H1 (cell line): ENCODE data around the gene ALG14. TPM values are rescaled to one million over a fixed set of nuclear protein-coding genes. Genes with fewer than 3 reads are reported as not detected.

Experiments used
- GABPA ChIP-seq: IDR thresholded peaks from 2 replicates; pipeline ENCODE4 v1.6.1; 2011; ENCODE audit warnings: mild to moderate bottlenecking, low read length, moderate library complexity, borderline replicate concordance; ENCODE audit not compliant: insufficient read depth
- HDAC6 ChIP-seq: IDR thresholded peaks from one replicate; pipeline ENCODE4 v1.7.1; 2012; ENCODE audit warnings: low read depth, mild to moderate bottlenecking, inconsistent platforms, low read length, moderate library complexity
- POLR2A ChIP-seq, 2 experiments: IDR thresholded peaks; 1 replicate in 1 of 2; 2 replicates in 1 of 2; pipeline ENCODE4 v1.6.1; 2011; ENCODE audit warnings: low read depth in 2 of 2, low read length in 2 of 2, mild to moderate bottlenecking in 2 of 2; ENCODE audit errors: control extremely low read depth in 1 of 2
- RFX5 ChIP-seq: IDR thresholded peaks from 2 replicates; pipeline ENCODE4 v1.6.1; 2011; ENCODE audit warnings: low read depth, low read length, improper control_type of control experiment, borderline replicate concordance
- SAP30 ChIP-seq: fragments of 300-600 bp; sonication (generic); IDR thresholded peaks from 2 replicates; pipeline ENCODE4 v1.7.1; 2012; ENCODE audit warnings: low read length, moderate library complexity, mild to moderate bottlenecking, inconsistent platforms; ENCODE audit not compliant: insufficient read depth, insufficient replicate concordance
- TAF1 ChIP-seq: IDR thresholded peaks from 2 replicates; pipeline ENCODE4 v1.6.1; 2011; ENCODE audit warnings: mild to moderate bottlenecking, low read depth, low read length
- TAF7 ChIP-seq: optimal IDR thresholded peaks from 2 replicates; pipeline ENCODE3; 2011; ENCODE audit warnings: low read depth, mild to moderate bottlenecking, inconsistent platforms, low read length, moderate library complexity, borderline replicate concordance
- YY1 ChIP-seq: IDR thresholded peaks from 2 replicates; pipeline ENCODE4 v1.6.1; 2011; ENCODE audit warnings: low read depth, mild to moderate bottlenecking, low read length
- polyA plus RNA-seq, 7 experiments: library from polyadenylated mRNA; depleted of rRNA in 3 of 7; stranded (reverse) in 5 of 7; unstranded in 2 of 7; fragments of >200 nt in 5 of 7; fragments of 200-250 nt in 2 of 7; gene quantifications; 1 replicate in 5 of 7; 2 replicates in 1 of 7; 4 replicates in 1 of 7; pipeline versions ENCODE4 v1.2.1 to v1.2.3, GENCODE V29; 2011 to 2013; ENCODE audit warnings: missing spikeins in 2 of 7, mixed read lengths in 2 of 7
- total RNA-seq: library from RNA; stranded (reverse); fragmentation: NEBNext Ultra II Directional; extraction: Animal tissue kit (Norgen Biotek cat#: 25700); gene quantifications from 2 replicates; pipeline ENCODE4 v1.2.1, GENCODE V29; 2021

ALG14 gene
- total and polyA plus RNA-seq, 2 of the 8 experiments (the other 6 are each of a cell fraction or from before 2014, with no cell fraction given): 0.95 to 1.3 TPM

DNA sequence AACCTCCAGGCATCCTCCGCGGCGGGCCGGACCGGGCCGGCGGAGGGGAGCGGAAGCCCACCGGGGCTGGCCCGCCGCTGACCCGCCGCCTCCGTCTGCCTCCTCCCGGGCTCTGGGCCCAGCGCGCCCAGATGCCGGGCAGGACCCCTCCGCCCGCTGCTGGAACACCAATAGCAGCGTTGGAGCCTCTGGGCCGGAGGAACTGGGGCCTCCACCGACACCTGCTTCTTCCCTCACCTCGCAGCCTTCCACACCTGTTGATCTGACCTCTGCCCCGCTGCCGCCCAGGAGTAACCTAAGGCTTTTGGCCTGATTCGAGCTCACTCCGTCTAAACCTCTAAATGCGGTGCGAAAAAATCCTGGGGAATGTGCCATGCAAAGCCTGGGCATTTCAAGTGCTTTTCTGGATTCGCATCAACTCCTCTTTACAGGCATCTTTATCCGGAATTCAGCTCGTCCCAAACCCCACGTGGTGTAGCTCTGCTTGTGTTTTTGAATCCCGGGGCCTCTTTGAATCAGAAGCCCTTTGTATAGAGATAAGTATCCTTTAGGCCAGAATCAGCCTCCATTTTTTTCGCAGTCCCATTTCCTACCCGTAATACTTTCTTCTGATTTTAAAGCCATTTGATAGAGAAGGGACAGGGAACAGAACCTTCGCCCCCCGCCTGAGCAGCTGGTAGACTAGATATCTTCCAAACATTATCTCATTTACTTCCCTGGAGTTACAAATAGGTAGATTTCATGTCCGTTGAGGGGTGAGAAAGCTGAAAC is 145.2 kb downstream of the ALG14 start (continued):
- TF ChIP-seq YY1 (peak; percentile 54), TAF7 (peak; percentile 57), TAF1 (peak; percentile 16; the same call in 1 of the 2 replicates), RFX5 (no peak), HDAC6 (no peak), GABPA (peak; percentile 9; the same call in 1 of the 2 replicates), POLR2A (IDR thresholded peaks at IDR 0.05; ENCODE audit: control extremely low read depth in 1 of 2, low read depth in 2 of 2, low read length in 2 of 2) (peak; percentile 62 to 86; a peak in 2 of 3 replicates), SAP30 (no peak)
